Gastroesophageal sphincter (tissue), 3 donors: Measurements from ENCODE around the gene ZNF594.
"Not testable (repeated sequence)": the region's sequence is repeated elsewhere in the genome, so short reads cannot be mapped to it uniquely, and the experiment has no call there.

Experiments used
- POLR2A ChIP-seq, 2 donors: fragments of 450-650 bp; IDR thresholded peaks; one replicate each; pipeline ENCODE4 v1.6.1; 2017; ENCODE audit warnings: antibody characterized with exemption in 2 of 2, mild to moderate bottlenecking in 2 of 2, moderate library complexity in 1 of 2
- POLR2AphosphoS5 ChIP-seq: sonication (generic); formaldehyde crosslinking; IDR thresholded peaks from one replicate; pipeline ENCODE4 v1.6.1; 2017; ENCODE audit warnings: antibody characterized with exemption
- TF ChIP-seq, protein P1 (sequence below), 4 experiments: fragments of 200-600 bp in 2 of 4; fragments of 450-650 bp in 2 of 4; sonication (generic) in 1 of 4; IDR thresholded peaks; one replicate each; pipeline ENCODE4 v1.5.1; 2017 to 2019; ENCODE audit warnings: antibody characterized with exemption in 4 of 4, mild to moderate bottlenecking in 2 of 4, moderate library complexity in 2 of 4

- TF ChIP-seq, protein P1, sequence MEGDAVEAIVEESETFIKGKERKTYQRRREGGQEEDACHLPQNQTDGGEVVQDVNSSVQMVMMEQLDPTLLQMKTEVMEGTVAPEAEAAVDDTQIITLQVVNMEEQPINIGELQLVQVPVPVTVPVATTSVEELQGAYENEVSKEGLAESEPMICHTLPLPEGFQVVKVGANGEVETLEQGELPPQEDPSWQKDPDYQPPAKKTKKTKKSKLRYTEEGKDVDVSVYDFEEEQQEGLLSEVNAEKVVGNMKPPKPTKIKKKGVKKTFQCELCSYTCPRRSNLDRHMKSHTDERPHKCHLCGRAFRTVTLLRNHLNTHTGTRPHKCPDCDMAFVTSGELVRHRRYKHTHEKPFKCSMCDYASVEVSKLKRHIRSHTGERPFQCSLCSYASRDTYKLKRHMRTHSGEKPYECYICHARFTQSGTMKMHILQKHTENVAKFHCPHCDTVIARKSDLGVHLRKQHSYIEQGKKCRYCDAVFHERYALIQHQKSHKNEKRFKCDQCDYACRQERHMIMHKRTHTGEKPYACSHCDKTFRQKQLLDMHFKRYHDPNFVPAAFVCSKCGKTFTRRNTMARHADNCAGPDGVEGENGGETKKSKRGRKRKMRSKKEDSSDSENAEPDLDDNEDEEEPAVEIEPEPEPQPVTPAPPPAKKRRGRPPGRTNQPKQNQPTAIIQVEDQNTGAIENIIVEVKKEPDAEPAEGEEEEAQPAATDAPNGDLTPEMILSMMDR (IDR thresholded peaks at IDR 0.05): not testable (repeated sequence)
- not testable (repeated sequence) for TF ChIP-seq POLR2A (IDR thresholded peaks at IDR 0.05); POLR2AphosphoS5
Observed at GRCh38 chr17:5160702-5161101, 31.0 kb downstream of the ZNF594 start.
